ENCODE measurements around the gene PARL.

The PARL gene

GRCh38 chr3:183782576-183783276, 102.0 kb downstream of the PARL start:
- no peak for DNase-seq

- DNase-seq: no peak
Observed at GRCh38 chr3:183781246-183781645, 103.4 kb downstream of the PARL start.

GRCh38 chr3:183779896-183780465, 104.7 kb downstream of the PARL start:
- no peak for DNase-seq

Measured in hippocampal formation (tissue), 2 donors.